Neuronal stem cell (in vitro differentiated cells): ENCODE measurements around the gene OR2T11.
"Not testable (repeated sequence)": the region's sequence is repeated elsewhere in the genome, so short reads cannot be mapped to it uniquely, and the experiment has no call there.

Experiments used
- DNase-seq: peaks from one replicate; pipeline ENCODE4 v3.0.0-alpha.2; 2013; ENCODE audit warnings: low spot score
- H2AFZ ChIP-seq: one replicate; pipeline ENCODE4 v1.6.1; 2013; ENCODE audit warnings: mild to moderate bottlenecking, low read length, inconsistent platforms
- H2AK5ac ChIP-seq: 2 replicates; pipeline ENCODE4 v1.6.1; 2013; ENCODE audit warnings: low read depth, mild to moderate bottlenecking, inconsistent platforms, low read length, moderate library complexity, mixed read lengths
- H2BK120ac ChIP-seq: 2 replicates; pipeline ENCODE4 v1.6.1; 2013; ENCODE audit warnings: low read depth, mild to moderate bottlenecking, inconsistent platforms, low read length, moderate library complexity, mixed read lengths
- H2BK12ac ChIP-seq: one replicate; pipeline ENCODE4 v1.6.1; 2013; ENCODE audit warnings: low read length, inconsistent platforms
- H2BK15ac ChIP-seq: 2 replicates; pipeline ENCODE4 v1.6.1; 2013; ENCODE audit warnings: mild to moderate bottlenecking, low read length, inconsistent platforms, mixed read lengths
- H2BK5ac ChIP-seq: one replicate; pipeline ENCODE4 v1.6.1; 2013; ENCODE audit warnings: inconsistent platforms, mild to moderate bottlenecking, low read length, moderate library complexity
- H3K14ac ChIP-seq: one replicate; pipeline ENCODE4 v1.6.1; 2013; ENCODE audit warnings: low read length, inconsistent platforms
- H3K18ac ChIP-seq: 2 replicates; pipeline ENCODE4 v1.6.1; 2013; ENCODE audit warnings: low read length, inconsistent platforms
- H3K23ac ChIP-seq: 2 replicates; pipeline ENCODE4 v1.6.1; 2013; ENCODE audit warnings: low read depth, mild to moderate bottlenecking, mixed read lengths, low read length, inconsistent platforms; ENCODE audit not compliant: poor library complexity
- H3K27ac ChIP-seq: replicated peaks from 3 replicates; pipeline ENCODE4 v1.5.1; 2013; ENCODE audit warnings: low read length, inconsistent platforms
- H3K27me3 ChIP-seq, 3 experiments: 2 replicates each; pipeline ENCODE4 v1.6.1; 2013; ENCODE audit warnings: low read length in 3 of 3, mild to moderate bottlenecking in 2 of 3, inconsistent platforms in 1 of 3, low read depth in 1 of 3, mixed read lengths in 1 of 3, moderate library complexity in 1 of 3; ENCODE audit not compliant: control insufficient read depth in 3 of 3, insufficient read depth in 3 of 3
- H3K36me3 ChIP-seq, 2 donors: replicated peaks in 1 of 2; 2 replicates each; pipeline ENCODE4 v1.6.1; 2013; ENCODE audit warnings: low read length in 2 of 2; ENCODE audit not compliant: control insufficient read depth in 2 of 2, insufficient read depth in 2 of 2
- H3K4ac ChIP-seq: 2 replicates; pipeline ENCODE4 v1.6.1; 2013; ENCODE audit warnings: inconsistent platforms, mild to moderate bottlenecking, low read length, moderate library complexity
- H3K4me1 ChIP-seq, 2 donors: 1 replicate in 1 of 2; 2 replicates in 1 of 2; pipeline ENCODE4 v1.6.1; 2013; ENCODE audit warnings: low read length in 2 of 2, low read depth in 1 of 2; ENCODE audit not compliant: control insufficient read depth in 2 of 2, insufficient read depth in 1 of 2
- H3K4me2 ChIP-seq: one replicate; pipeline ENCODE4 v1.6.1; 2013; ENCODE audit warnings: mild to moderate bottlenecking, low read length, inconsistent platforms; ENCODE audit not compliant: insufficient read depth, poor library complexity, severe bottlenecking
- H3K4me3 ChIP-seq, 2 donors: 2 replicates each; pipeline ENCODE4 v1.5.1; 2013; ENCODE audit warnings: low read length in 2 of 2, mild to moderate bottlenecking in 2 of 2, inconsistent platforms in 1 of 2, moderate library complexity in 1 of 2
- H3K79me1 ChIP-seq: one replicate; pipeline ENCODE4 v1.6.1; 2013; ENCODE audit warnings: low read depth, mild to moderate bottlenecking, inconsistent platforms, low read length, moderate library complexity
- H3K9ac ChIP-seq: one replicate; pipeline ENCODE4 v1.6.1; 2013; ENCODE audit warnings: mild to moderate bottlenecking, low read depth, low read length, inconsistent platforms; ENCODE audit not compliant: poor library complexity
- H3K9me3 ChIP-seq, 2 donors: replicated peaks in 1 of 2; 2 replicates each; pipeline versions ENCODE3 to v1.6.1; 2013; ENCODE audit warnings: low read length in 2 of 2, mild to moderate bottlenecking in 2 of 2, inconsistent platforms in 1 of 2, low read depth in 1 of 2, mixed read lengths in 1 of 2, moderate library complexity in 1 of 2; ENCODE audit not compliant: control insufficient read depth in 2 of 2, insufficient read depth in 1 of 2
- H4K8ac ChIP-seq: one replicate; pipeline ENCODE4 v1.6.1; 2013; ENCODE audit warnings: low read depth, mild to moderate bottlenecking, inconsistent platforms, low read length, moderate library complexity
- H4K91ac ChIP-seq: one replicate; pipeline ENCODE4 v1.6.1; 2013; ENCODE audit warnings: low read length, low read depth, mild to moderate bottlenecking, inconsistent platforms; ENCODE audit not compliant: poor library complexity
- WGBS, 2 donors: extraction: QIAGEN DNeasy Blood & Tissue Kit; methylation state at CpG; one replicate each; pipeline ENCODE4 v1.1.7; 2013; ENCODE audit warnings: missing lambda C conversion rate in 2 of 2, mixed read lengths in 1 of 2; ENCODE audit not compliant: insufficient read length in 2 of 2, insufficient replicate concordance in 1 of 2; ENCODE audit errors: extremely low coverage in 2 of 2; 5-methylcytosine and 5-hydroxymethylcytosine counted together

Gene OR2T11

GRCh38 chr1:248636612-248637011 lies 1.7 kb upstream of the OR2T11 start:
- WGBS, 2 donors, result no CpG with 5 or more reads among the region's 5 CpGs
- not testable (repeated sequence) for H3K14ac ChIP-seq, H3K27ac ChIP-seq, H3K4me3 ChIP-seq, H2AFZ ChIP-seq, H2BK120ac ChIP-seq, H4K8ac ChIP-seq, H3K36me3 ChIP-seq, H3K27me3 ChIP-seq, H4K91ac ChIP-seq, H3K9ac ChIP-seq, H3K4ac ChIP-seq, H3K9me3 ChIP-seq, H2AK5ac ChIP-seq, H3K18ac ChIP-seq, H2BK5ac ChIP-seq, H3K79me1 ChIP-seq, H3K23ac ChIP-seq, H3K4me1 ChIP-seq, H2BK15ac ChIP-seq, DNase-seq, H2BK12ac ChIP-seq, H3K4me2 ChIP-seq

DNA sequence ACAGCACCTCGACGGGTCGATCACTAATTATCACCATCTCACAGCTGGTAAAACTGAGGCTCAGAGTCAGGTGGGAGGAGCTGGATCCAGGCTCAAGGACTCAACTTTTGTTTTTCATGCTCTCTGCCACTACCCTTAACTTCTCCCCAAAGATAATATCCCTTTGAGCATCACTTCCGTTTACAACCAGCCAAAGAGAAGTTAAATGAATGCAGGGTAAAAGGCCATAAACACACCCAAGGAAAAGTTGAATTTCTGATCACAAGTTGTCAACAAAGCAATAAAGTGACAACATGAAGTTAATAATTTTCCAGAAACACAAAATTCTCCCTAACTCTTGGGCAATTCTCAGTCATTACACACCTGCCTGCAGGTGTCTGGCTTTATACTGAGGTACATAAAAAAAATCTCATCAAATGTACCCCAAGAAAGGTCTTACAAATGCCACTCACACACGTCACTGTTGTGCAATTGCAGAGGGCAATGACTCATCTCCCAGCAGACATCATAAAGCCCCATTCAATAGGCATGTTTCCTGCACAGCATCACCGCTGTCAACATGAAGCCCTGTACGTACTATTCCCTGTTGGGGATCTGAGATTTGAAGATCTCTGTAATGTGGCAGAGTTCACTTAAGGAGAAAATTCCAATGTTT lies 3.4 kb downstream of the OR2T11 start:
- no peak overlapping the region for H3K9ac ChIP-seq
- no peak overlapping the region for H3K18ac ChIP-seq
- no peak overlapping the region for H2BK120ac ChIP-seq
- H3K27me3 ChIP-seq, result peaks cover 0 to 3% (median 2%) of the 10 kb centered on the region in 3 experiments
- peaks cover 0 to 26% of the 10 kb centered on the region in 2 donors for H3K9me3 ChIP-seq
- no peak overlapping the region for H3K14ac ChIP-seq
- H2AK5ac ChIP-seq, result no peak overlapping the region
- WGBS, 2 donors, result no CpG with 5 or more reads among the region's 7 CpGs
- no peak overlapping the region for H2AFZ ChIP-seq
- DNase-seq, result no peak
- H3K23ac ChIP-seq, result no peak overlapping the region
- H3K27ac ChIP-seq, result no peak overlapping the region
- H3K4ac ChIP-seq, result no peak overlapping the region
- no peak overlapping the region for H2BK5ac ChIP-seq
- H3K36me3 ChIP-seq, result no peaks in the 10 kb centered on the region
- H4K8ac ChIP-seq, result no peak overlapping the region
- H3K4me1 ChIP-seq, result no peaks in the 10 kb centered on the region
- no peaks in the 10 kb centered on the region for H3K79me1 ChIP-seq
- no peak overlapping the region for H4K91ac ChIP-seq
- H2BK15ac ChIP-seq, result no peak overlapping the region
- H2BK12ac ChIP-seq, result no peak overlapping the region
- no peak overlapping the region for H3K4me3 ChIP-seq
- H3K4me2 ChIP-seq, result no peak overlapping the region

DNA sequence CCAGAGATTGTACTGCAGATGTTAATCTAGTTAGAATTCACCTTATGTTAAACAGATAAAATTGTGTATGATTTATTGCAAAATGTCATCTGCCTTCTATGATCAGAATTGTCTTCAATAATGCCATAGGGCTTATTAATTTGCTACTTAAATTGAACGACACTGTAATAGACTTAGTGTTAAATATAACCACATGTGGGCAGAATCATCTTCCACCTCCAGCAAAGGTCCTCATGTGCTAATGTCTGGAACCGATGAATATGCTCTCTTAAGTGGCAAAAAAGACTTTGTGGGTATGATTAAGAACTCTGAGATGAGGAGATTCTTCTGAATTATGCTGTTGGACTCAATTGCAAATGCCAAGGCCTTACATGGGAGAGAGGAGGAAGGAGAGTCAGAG lies 4.3 kb downstream of the OR2T11 start:
- Histone ChIP-seq H2BK120ac (no peak overlapping the region), H4K91ac (no peak overlapping the region), H3K27me3 (peaks cover 0 to 3% (median 2%) of the 10 kb centered on the region in 3 experiments), H2BK5ac (no peak overlapping the region), H2AK5ac (no peak overlapping the region), H3K27ac (no peak overlapping the region), H3K14ac (no peak overlapping the region), H4K8ac (no peak overlapping the region), H3K23ac (no peak overlapping the region), H3K4ac (no peak overlapping the region), H3K18ac (no peak overlapping the region), H3K9ac (no peak overlapping the region), H2BK12ac (no peak overlapping the region), H2AFZ (no peak overlapping the region), H3K4me2 (no peak overlapping the region), H3K9me3 (peaks cover 0 to 32% of the 10 kb centered on the region in 2 donors), H3K4me1 (no peaks in the 10 kb centered on the region), H3K79me1 (no peaks in the 10 kb centered on the region), H3K4me3 (no peak overlapping the region), H2BK15ac (no peak overlapping the region), H3K36me3 (no peaks in the 10 kb centered on the region)
- WGBS, 2 donors, result no CpG with 5 or more reads among the region's 2 CpGs
- no peak for DNase-seq

- H3K14ac ChIP-seq, result no peak overlapping the region
- H3K4me2 ChIP-seq, result no peak overlapping the region
- no peak overlapping the region for H2AK5ac ChIP-seq
- no peaks in the 10 kb centered on the region for H3K79me1 ChIP-seq
- H3K9ac ChIP-seq, result no peak overlapping the region
- no peak overlapping the region for H4K91ac ChIP-seq
- H3K27ac ChIP-seq, result no peak overlapping the region
- no peak overlapping the region for H2AFZ ChIP-seq
- no peak overlapping the region for H3K23ac ChIP-seq
- no peaks in the 10 kb centered on the region for H3K4me1 ChIP-seq
- H3K4ac ChIP-seq, result no peak overlapping the region
- no peak overlapping the region for H3K4me3 ChIP-seq
- no peak overlapping the region for H3K18ac ChIP-seq
- peaks cover 0 to 6% (median 2%) of the 10 kb centered on the region in 3 experiments for H3K27me3 ChIP-seq
- H3K36me3 ChIP-seq, result no peaks in the 10 kb centered on the region
- H3K9me3 ChIP-seq, result peaks cover 0 to 34% of the 10 kb centered on the region in 2 donors
- DNase-seq, result no peak
- no peak overlapping the region for H2BK120ac ChIP-seq
- H2BK15ac ChIP-seq, result no peak overlapping the region
- H2BK5ac ChIP-seq, result no peak overlapping the region
- no peak overlapping the region for H2BK12ac ChIP-seq
- H4K8ac ChIP-seq, result no peak overlapping the region
- no CpG with 5 or more reads among the region's 9 CpGs for WGBS, 2 donors
These were observed 6.7 kb downstream of the OR2T11 start for GRCh38 chr1:248627971-248628844.
